Loucy (cell line): ENCODE results near the gene ERF.

Source experiments
- H2AFZ ChIP-seq: fragments of 200-600 bp; sonication (generic); 2 replicates; pipeline ENCODE4 v1.6.0; 2016; ENCODE audit warnings: antibody characterized with exemption, mild to moderate bottlenecking, low read length, moderate library complexity
- H3F3A ChIP-seq: fragments of 200-600 bp; 2 replicates; pipeline ENCODE4 v1.6.0; 2016; ENCODE audit warnings: antibody characterized with exemption, low read depth, mild to moderate bottlenecking
- H3K27me3 ChIP-seq: fragments of 200-600 bp; sonication (generic); 2 replicates; pipeline ENCODE4 v1.6.1; 2014; ENCODE audit warnings: low read length, mild to moderate bottlenecking; ENCODE audit not compliant: insufficient read depth, poor library complexity, severe bottlenecking
- H3K36me3 ChIP-seq: fragments of 200-600 bp; sonication (generic); 2 replicates; pipeline ENCODE4 v1.6.1; 2016; ENCODE audit warnings: low read length; ENCODE audit not compliant: insufficient read depth
- H3K4me1 ChIP-seq: fragments of 200-600 bp; sonication (generic); 2 replicates; pipeline ENCODE4 v1.5.1; 2014; ENCODE audit warnings: low read length, mild to moderate bottlenecking; ENCODE audit not compliant: insufficient read depth, poor library complexity, severe bottlenecking
- H3K4me2 ChIP-seq: fragments of 200-600 bp; sonication (generic); 2 replicates; pipeline ENCODE4 v1.6.0; 2014; ENCODE audit warnings: antibody characterized with exemption, low read length, low read depth, mild to moderate bottlenecking; ENCODE audit not compliant: poor library complexity, severe bottlenecking
- H3K4me3 ChIP-seq: fragments of 200-600 bp; sonication (generic); 2 replicates; pipeline ENCODE4 v1.5.1; 2014; ENCODE audit warnings: low read length, mild to moderate bottlenecking, mixed read lengths; ENCODE audit not compliant: poor library complexity, severe bottlenecking
- H3K79me2 ChIP-seq: fragments of 200-600 bp; sonication (generic); 2 replicates; pipeline ENCODE4 v1.6.1; 2014; ENCODE audit warnings: low read length; ENCODE audit not compliant: insufficient read depth
- H3K9ac ChIP-seq: fragments of 200-600 bp; sonication (generic); 2 replicates; pipeline ENCODE4 v1.6.0; 2014; ENCODE audit warnings: mild to moderate bottlenecking, low read depth, low read length, moderate library complexity; ENCODE audit not compliant: poor library complexity, severe bottlenecking
- H3K9me2 ChIP-seq: fragments of 200-600 bp; sonication (generic); replicated peaks from 2 replicates; pipeline ENCODE4 v1.6.1; 2016; ENCODE audit warnings: low read depth, low read length, mixed read lengths
- H3K9me3 ChIP-seq: fragments of 200-600 bp; sonication (generic); 2 replicates; pipeline ENCODE4 v1.6.1; 2014; ENCODE audit warnings: mild to moderate bottlenecking, antibody characterized with exemption, low read length, low read depth; ENCODE audit not compliant: insufficient read depth
- H4K20me1 ChIP-seq: fragments of 200-600 bp; sonication (generic); 2 replicates; pipeline ENCODE4 v1.6.0; 2014; ENCODE audit warnings: antibody characterized with exemption, low read length, mild to moderate bottlenecking; ENCODE audit not compliant: insufficient read depth, poor library complexity, severe bottlenecking
- EZH2phosphoT487 ChIP-seq: fragments of 200-600 bp; IDR thresholded peaks from 2 replicates; pipeline ENCODE4 v1.6.1; 2018; ENCODE audit warnings: antibody characterized with exemption, mild to moderate bottlenecking, moderate library complexity, borderline replicate concordance
- TF ChIP-seq, protein P1 (sequence below): fragments of 200-600 bp; sonication (generic); conservative IDR thresholded peaks from 2 replicates; pipeline ENCODE4 v1.5.1; 2014; ENCODE audit warnings: mild to moderate bottlenecking, antibody characterized with exemption, low read length

The ERF gene

GRCh38 chr19:42287827-42288107 is 32.8 kb upstream of the ERF start:
- Histone ChIP-seq H3F3A (no peaks in the 10 kb centered on the region), H3K27me3 (no peaks in the 10 kb centered on the region), H3K9me2 (no peaks in the 10 kb centered on the region), H4K20me1 (peaks cover 23% of the 10 kb centered on the region), H3K79me2 (peaks cover 25% of the 10 kb centered on the region), H3K9me3 (no peaks in the 10 kb centered on the region), H3K9ac (no peak overlapping the region), H2AFZ (no peak overlapping the region), H3K4me1 (peaks cover 24% of the 10 kb centered on the region), H3K36me3 (peaks cover 47% of the 10 kb centered on the region; the same call in 1 of the 2 replicates), H3K4me2 (no peak overlapping the region), H3K4me3 (no peak overlapping the region)
- TF ChIP-seq, protein P1, sequence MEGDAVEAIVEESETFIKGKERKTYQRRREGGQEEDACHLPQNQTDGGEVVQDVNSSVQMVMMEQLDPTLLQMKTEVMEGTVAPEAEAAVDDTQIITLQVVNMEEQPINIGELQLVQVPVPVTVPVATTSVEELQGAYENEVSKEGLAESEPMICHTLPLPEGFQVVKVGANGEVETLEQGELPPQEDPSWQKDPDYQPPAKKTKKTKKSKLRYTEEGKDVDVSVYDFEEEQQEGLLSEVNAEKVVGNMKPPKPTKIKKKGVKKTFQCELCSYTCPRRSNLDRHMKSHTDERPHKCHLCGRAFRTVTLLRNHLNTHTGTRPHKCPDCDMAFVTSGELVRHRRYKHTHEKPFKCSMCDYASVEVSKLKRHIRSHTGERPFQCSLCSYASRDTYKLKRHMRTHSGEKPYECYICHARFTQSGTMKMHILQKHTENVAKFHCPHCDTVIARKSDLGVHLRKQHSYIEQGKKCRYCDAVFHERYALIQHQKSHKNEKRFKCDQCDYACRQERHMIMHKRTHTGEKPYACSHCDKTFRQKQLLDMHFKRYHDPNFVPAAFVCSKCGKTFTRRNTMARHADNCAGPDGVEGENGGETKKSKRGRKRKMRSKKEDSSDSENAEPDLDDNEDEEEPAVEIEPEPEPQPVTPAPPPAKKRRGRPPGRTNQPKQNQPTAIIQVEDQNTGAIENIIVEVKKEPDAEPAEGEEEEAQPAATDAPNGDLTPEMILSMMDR: no peak
- TF ChIP-seq EZH2phosphoT487: no peak

GRCh38 chr19:42287017-42287826 is 32.3 kb upstream of the ERF start:
- Histone ChIP-seq H2AFZ (no peak overlapping the region), H3K9me3 (no peaks in the 10 kb centered on the region), H3K9me2 (no peaks in the 10 kb centered on the region), H3K36me3 (peaks cover 47% of the 10 kb centered on the region; the same call in 1 of the 2 replicates), H4K20me1 (peaks cover 23% of the 10 kb centered on the region), H3K79me2 (peaks cover 25% of the 10 kb centered on the region), H3K4me2 (no peak overlapping the region), H3K9ac (no peak overlapping the region), H3F3A (peaks cover 4% of the 10 kb centered on the region; the same call in 1 of the 2 replicates), H3K4me3 (no peak overlapping the region), H3K27me3 (no peaks in the 10 kb centered on the region), H3K4me1 (peaks cover 28% of the 10 kb centered on the region)
- TF ChIP-seq, protein P1: no peak
- no peak for TF ChIP-seq EZH2phosphoT487

DNA sequence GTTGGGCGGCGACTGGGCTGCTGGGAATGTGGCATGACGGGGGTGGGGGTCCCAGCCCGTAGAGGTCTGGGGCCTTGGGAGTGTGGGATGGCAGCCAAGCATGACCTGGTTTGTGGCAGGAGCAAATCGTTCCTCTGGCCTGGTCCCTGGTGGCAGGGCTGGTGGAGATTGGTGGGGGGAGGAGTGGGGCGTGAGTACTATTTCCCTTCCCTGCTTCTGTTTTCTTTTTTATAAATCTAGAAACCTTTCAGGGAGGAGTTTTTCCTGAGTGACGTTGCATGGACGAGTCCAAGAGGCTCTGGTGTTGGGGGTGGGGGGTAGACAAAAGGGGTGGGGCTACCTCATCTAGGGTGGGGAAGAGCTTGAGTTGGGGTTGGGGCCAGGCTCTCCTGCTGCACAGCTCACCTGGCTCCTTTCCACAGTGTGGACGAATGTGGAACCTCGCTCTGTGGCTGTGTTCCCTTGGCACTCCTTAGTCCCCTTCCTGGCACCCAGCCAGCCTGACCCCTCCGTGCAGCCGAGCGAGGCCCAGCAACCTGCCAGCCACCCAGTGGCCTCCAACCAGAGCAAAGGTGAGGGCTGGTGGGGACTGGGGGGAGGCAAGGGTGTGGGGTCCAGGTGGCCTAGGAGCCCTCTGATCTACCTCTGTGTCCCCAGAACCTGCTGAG is 31.6 kb upstream of the ERF start:
- no peaks in the 10 kb centered on the region for H3K9me3 ChIP-seq
- H3K36me3 ChIP-seq: peaks cover 39% of the 10 kb centered on the region; the same call in 1 of the 2 replicates
- no peaks in the 10 kb centered on the region for H3K9me2 ChIP-seq
- peaks cover 35% of the 10 kb centered on the region for H3K4me1 ChIP-seq
- no peak overlapping the region for H3K9ac ChIP-seq
- peak overlapping the region; percentile 83 for H3K4me2 ChIP-seq
- TF ChIP-seq EZH2phosphoT487: no peak
- TF ChIP-seq, protein P1: no peak
- no peak overlapping the region for H2AFZ ChIP-seq
- peaks cover 23% of the 10 kb centered on the region for H4K20me1 ChIP-seq
- H3K27me3 ChIP-seq: no peaks in the 10 kb centered on the region
- H3K4me3 ChIP-seq: peak overlapping the region; percentile 87
- peaks cover 25% of the 10 kb centered on the region for H3K79me2 ChIP-seq
- H3F3A ChIP-seq: peaks cover 5% of the 10 kb centered on the region; the same call in 1 of the 2 replicates
